KMS-11 (cell line): ENCODE data around the gene MMP11.

Source experiments
- H2AFZ ChIP-seq: fragments of 200-600 bp; sonication (generic); 2 replicates; pipeline ENCODE4 v1.6.1; 2016; ENCODE audit warnings: antibody characterized with exemption, mixed run types, low read depth
- H3K27ac ChIP-seq: fragments of 200-600 bp; sonication (generic); 2 replicates; pipeline ENCODE4 v1.6.1; 2016; ENCODE audit warnings: mild to moderate bottlenecking, mixed run types
- H3K27me3 ChIP-seq: fragments of 200-600 bp; sonication (generic); 2 replicates; pipeline ENCODE4 v1.6.1; 2017; ENCODE audit warnings: mild to moderate bottlenecking, low read depth, mixed run types, moderate library complexity; ENCODE audit not compliant: insufficient read depth
- H3K36me3 ChIP-seq: fragments of 200-600 bp; sonication (generic); 2 replicates; pipeline ENCODE4 v1.6.1; 2017; ENCODE audit warnings: mild to moderate bottlenecking, mixed run types; ENCODE audit not compliant: insufficient read depth
- H3K4me1 ChIP-seq: fragments of 200-600 bp; sonication (generic); 2 replicates; pipeline ENCODE4 v1.6.1; 2016; ENCODE audit warnings: mild to moderate bottlenecking, low read depth, mixed run types; ENCODE audit not compliant: poor library complexity, severe bottlenecking
- H3K4me2 ChIP-seq: fragments of 200-600 bp; sonication (generic); 2 replicates; pipeline ENCODE4 v1.7.0; 2016; ENCODE audit warnings: mild to moderate bottlenecking, mixed run types
- H3K4me3 ChIP-seq: fragments of 200-600 bp; sonication (generic); IDR thresholded peaks from 2 replicates; pipeline ENCODE4 v1.6.1; 2017; ENCODE audit warnings: low read depth, low read length, mixed read lengths; ENCODE audit not compliant: insufficient read depth
- H3K79me2 ChIP-seq: fragments of 200-600 bp; sonication (generic); 2 replicates; pipeline ENCODE4 v1.6.1; 2016; ENCODE audit warnings: low read depth, mixed run types; ENCODE audit not compliant: insufficient read depth
- H3K9ac ChIP-seq: fragments of 200-600 bp; sonication (generic); 2 replicates; pipeline ENCODE4 v1.6.1; 2016; ENCODE audit warnings: mild to moderate bottlenecking, mixed run types
- H4K20me1 ChIP-seq: fragments of 200-600 bp; sonication (generic); 2 replicates; pipeline ENCODE4 v1.6.1; 2016; ENCODE audit warnings: mild to moderate bottlenecking, mixed run types; ENCODE audit not compliant: insufficient read depth
- TF ChIP-seq, protein P1 (sequence below): fragments of 200-600 bp; sonication (generic); conservative IDR thresholded peaks from 2 replicates; pipeline ENCODE4 v1.6.1; 2017; ENCODE audit warnings: low read depth, mild to moderate bottlenecking, antibody characterized with exemption, low read length, moderate library complexity, mixed read lengths

MMP11 gene

GRCh38 chr22:23832226-23833016 lies 59.8 kb downstream of the MMP11 start:
- peaks cover 21% of the 10 kb centered on the region for H3K4me1 ChIP-seq
- H3K79me2 ChIP-seq, result peaks cover 19% of the 10 kb centered on the region
- no peaks in the 10 kb centered on the region for H4K20me1 ChIP-seq
- no peaks in the 10 kb centered on the region for H3K27me3 ChIP-seq
- H2AFZ ChIP-seq, result no peak overlapping the region
- TF ChIP-seq, protein P1, sequence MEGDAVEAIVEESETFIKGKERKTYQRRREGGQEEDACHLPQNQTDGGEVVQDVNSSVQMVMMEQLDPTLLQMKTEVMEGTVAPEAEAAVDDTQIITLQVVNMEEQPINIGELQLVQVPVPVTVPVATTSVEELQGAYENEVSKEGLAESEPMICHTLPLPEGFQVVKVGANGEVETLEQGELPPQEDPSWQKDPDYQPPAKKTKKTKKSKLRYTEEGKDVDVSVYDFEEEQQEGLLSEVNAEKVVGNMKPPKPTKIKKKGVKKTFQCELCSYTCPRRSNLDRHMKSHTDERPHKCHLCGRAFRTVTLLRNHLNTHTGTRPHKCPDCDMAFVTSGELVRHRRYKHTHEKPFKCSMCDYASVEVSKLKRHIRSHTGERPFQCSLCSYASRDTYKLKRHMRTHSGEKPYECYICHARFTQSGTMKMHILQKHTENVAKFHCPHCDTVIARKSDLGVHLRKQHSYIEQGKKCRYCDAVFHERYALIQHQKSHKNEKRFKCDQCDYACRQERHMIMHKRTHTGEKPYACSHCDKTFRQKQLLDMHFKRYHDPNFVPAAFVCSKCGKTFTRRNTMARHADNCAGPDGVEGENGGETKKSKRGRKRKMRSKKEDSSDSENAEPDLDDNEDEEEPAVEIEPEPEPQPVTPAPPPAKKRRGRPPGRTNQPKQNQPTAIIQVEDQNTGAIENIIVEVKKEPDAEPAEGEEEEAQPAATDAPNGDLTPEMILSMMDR, result no peak
- H3K9ac ChIP-seq, result no peak overlapping the region
- H3K4me2 ChIP-seq, result no peak overlapping the region
- no peaks in the 10 kb centered on the region for H3K36me3 ChIP-seq
- H3K4me3 ChIP-seq, result no peak overlapping the region
- no peak overlapping the region for H3K27ac ChIP-seq

GRCh38 chr22:23833017-23833751 lies 60.5 kb downstream of the MMP11 start:
- H3K4me2 ChIP-seq, result no peak overlapping the region
- H4K20me1 ChIP-seq, result no peaks in the 10 kb centered on the region
- no peak overlapping the region for H3K9ac ChIP-seq
- H3K4me1 ChIP-seq, result peaks cover 21% of the 10 kb centered on the region
- no peak overlapping the region for H3K4me3 ChIP-seq
- TF ChIP-seq, protein P1, result no peak
- H2AFZ ChIP-seq, result no peak overlapping the region
- H3K27me3 ChIP-seq, result no peaks in the 10 kb centered on the region
- peaks cover 27% of the 10 kb centered on the region for H3K79me2 ChIP-seq
- no peaks in the 10 kb centered on the region for H3K36me3 ChIP-seq
- no peak overlapping the region; the same call in 1 of the 2 replicates for H3K27ac ChIP-seq
